Right lobe of liver (tissue), 4 donors: ENCODE measurements around the gene MAST2.

Source experiments
- CTCF ChIP-seq, 4 donors: fragments of 200-600 bp in 3 of 4; fragments of 450-650 bp in 1 of 4; IDR thresholded peaks; one replicate each; pipeline versions ENCODE4 v1.5.1 to v1.8.0; 2016 to 2022; ENCODE audit warnings: antibody characterized with exemption in 4 of 4, mild to moderate bottlenecking in 2 of 4
- POLR2A ChIP-seq: fragments of 450-650 bp; IDR thresholded peaks from one replicate; pipeline ENCODE4 v1.6.1; 2017; ENCODE audit warnings: antibody characterized with exemption, mild to moderate bottlenecking
- donor health status: DM: no; HTN: no; CAD: no.
- donor health status: DM: no; HTN: no; CAD: no.
- donor health status: DM: no; HTN: yes; CAD: no.

- no peak for TF ChIP-seq POLR2A
- TF ChIP-seq CTCF (IDR thresholded peaks at IDR 0.05) = no peak
Observed at GRCh38 chr1:46081206-46081605, 277.8 kb downstream of the MAST2 start.
